K562 (cell line): Measurements from ENCODE around the gene CCDC15. TPM values are rescaled to one million over a fixed set of nuclear protein-coding genes. Genes with fewer than 3 reads are reported as not detected.

Experiments used
- ATAC-seq: fragments of 200-7000 bp; cut with Tn5 transposase; 3 replicates; pipeline ENCODE4 v1.9.1; 2020; ENCODE audit warnings: moderate library complexity
- BruUV-seq: library from RNA; stranded (reverse); fragments of 400-500 nt; replicated peaks from 2 replicates; lab custom pipeline; 2021; lab: Mats Ljungman, UMichigan
- CTCF ChIA-PET: fragments of 300-600 bp; formaldehyde crosslinking; extraction: SDS; loops from one replicate; lab custom pipeline; 2021; ENCODE audit warnings: low intra/inter-chr PET ratio; lab: Yijun Ruan, JAX
- POLR2A ChIA-PET: fragments of 300-600, 350-650 bp; sonication (Branson Sonifier 250); formaldehyde crosslinking; extraction: SDS; loops from one replicate; lab custom pipeline; 2021; ENCODE audit warnings: antibody characterized with exemption, inconsistent platforms; lab: Yijun Ruan, JAX
- DNase-seq, 4 experiments: peaks; one replicate each; pipeline versions ENCODE4 v3.0.0 to v3.0.0-alpha.2; 2011 to 2018; ENCODE audit warnings: low spot score in 3 of 4, mixed read lengths in 3 of 4; ENCODE audit errors: extremely low read depth in 1 of 4
- FAIRE-seq: peaks from 2 replicates; lab custom pipeline; 2011; peaks lifted over from hg19 to GRCh38; lab: Jason Lieb, UNC
- H2AFZ ChIP-seq: 2 replicates; pipeline ENCODE4 v1.6.0; 2011; ENCODE audit warnings: low read depth, low read length, control low read depth, inconsistent platforms
- H3K27ac ChIP-seq: fragments of 200-600 bp; 3 replicates; pipeline ENCODE4 v1.8.0; 2011; ENCODE audit warnings: low read depth, mild to moderate bottlenecking, control low read depth, inconsistent platforms, low read length, moderate library complexity, mixed read lengths; ENCODE audit errors: extremely low read depth
- H3K27me3 ChIP-seq, 2 experiments: fragments of 300-600 bp in 1 of 2; 2 replicates in 1 of 2; 3 replicates in 1 of 2; pipeline versions ENCODE4 v1.6.0 to v1.8.0; 2011; ENCODE audit warnings: inconsistent platforms in 2 of 2, low read length in 2 of 2, mild to moderate bottlenecking in 1 of 2, mixed read lengths in 1 of 2, moderate library complexity in 1 of 2; ENCODE audit not compliant: control insufficient read depth in 2 of 2, insufficient read depth in 2 of 2
- H3K36me3 ChIP-seq: fragments of 300-600 bp; 3 replicates; pipeline ENCODE4 v1.8.0; 2011; ENCODE audit warnings: mild to moderate bottlenecking, low read length, inconsistent platforms; ENCODE audit not compliant: control insufficient read depth, insufficient read depth
- H3K4me1 ChIP-seq, 2 experiments: fragments of 200-600 bp in 1 of 2; replicated peaks in 1 of 2; 2 replicates in 1 of 2; 3 replicates in 1 of 2; pipeline versions ENCODE4 v1.5.1 to v1.8.0; 2011; ENCODE audit warnings: inconsistent platforms in 2 of 2, low read length in 2 of 2, mild to moderate bottlenecking in 1 of 2, mixed read lengths in 1 of 2, moderate library complexity in 1 of 2; ENCODE audit not compliant: control insufficient read depth in 2 of 2, insufficient read depth in 2 of 2
- H3K4me2 ChIP-seq: 2 replicates; pipeline ENCODE4 v1.6.1; 2011; ENCODE audit warnings: low read length, control low read depth, inconsistent platforms, mixed read lengths; ENCODE audit not compliant: insufficient read depth
- H3K4me3 ChIP-seq: fragments of 200-600 bp; sonication (generic), shearing (Covaris generic); 2 replicates; pipeline ENCODE4 v1.5.1; 2016; ENCODE audit warnings: control low read depth, inconsistent platforms
- H3K79me2 ChIP-seq: fragments of 200-600 bp; 3 replicates; pipeline ENCODE4 v1.8.0; 2011; ENCODE audit warnings: low read length, inconsistent platforms; ENCODE audit not compliant: control insufficient read depth, insufficient read depth
- H3K9ac ChIP-seq, 2 experiments: 2 replicates each; pipeline versions ENCODE4 v1.6.0 to v1.6.1; 2011; ENCODE audit warnings: low read depth in 2 of 2, low read length in 2 of 2, control low read depth in 1 of 2, inconsistent platforms in 1 of 2, mild to moderate bottlenecking in 1 of 2, mixed read lengths in 1 of 2; ENCODE audit not compliant: insufficient read depth in 1 of 2
- H3K9me1 ChIP-seq: one replicate; pipeline ENCODE4 v1.6.0; 2011; ENCODE audit warnings: inconsistent platforms, mild to moderate bottlenecking, low read length, moderate library complexity; ENCODE audit not compliant: control insufficient read depth, insufficient read depth
- H3K9me3 ChIP-seq: replicated peaks from 2 replicates; pipeline ENCODE4 v1.5.1; 2011; ENCODE audit warnings: low read depth, low read length, inconsistent platforms; ENCODE audit not compliant: control insufficient read depth, insufficient read depth
- H4K20me1 ChIP-seq: replicated peaks from 2 replicates; pipeline ENCODE4 v1.6.1; 2011; ENCODE audit warnings: low read length, inconsistent platforms, mixed read lengths; ENCODE audit not compliant: control insufficient read depth, insufficient read depth
- CBFA2T3 ChIP-seq: fragments of 450-650 bp; IDR thresholded peaks from 2 replicates; pipeline ENCODE4 v1.6.1; 2017
- ESRRB ChIP-seq: fragments of 250-450 bp; sonication (Bioruptor Pico); IDR thresholded peaks from 2 replicates; pipeline ENCODE4 v1.5.0; 2020; ENCODE audit warnings: mild to moderate bottlenecking, moderate library complexity, borderline replicate concordance
- FOXK2 ChIP-seq, 2 experiments: fragments of 450-650 bp; IDR thresholded peaks in 1 of 2; conservative IDR thresholded peaks in 1 of 2; 2 replicates each; pipeline ENCODE4 v1.6.1; 2016; ENCODE audit warnings: low read depth in 2 of 2, mild to moderate bottlenecking in 1 of 2
- KAT2B ChIP-seq: IDR thresholded peaks from one replicate; pipeline ENCODE4 v1.6.1; 2012; ENCODE audit warnings: low read depth, mild to moderate bottlenecking, control low read depth, inconsistent platforms, low read length, moderate library complexity
- NCOR1 ChIP-seq: fragments of 450-650 bp; IDR thresholded peaks from 2 replicates; pipeline ENCODE4 v1.6.1; 2016; ENCODE audit warnings: mild to moderate bottlenecking, moderate library complexity
- SPI1 ChIP-seq: IDR thresholded peaks from 2 replicates; pipeline ENCODE4 v1.6.1; 2011; ENCODE audit warnings: low read depth, low read length, control low read depth, borderline replicate concordance
- ZKSCAN8 ChIP-seq: fragments of 200-800 bp; sonication (Bioruptor generic); IDR thresholded peaks from 2 replicates; pipeline ENCODE4 v1.6.1; 2016; ENCODE audit warnings: missing genetic modification characterization, missing compliant biosample characterization
- ZNF316 ChIP-seq: fragments of 450-650 bp; IDR thresholded peaks from 2 replicates; pipeline ENCODE4 v1.6.1; 2016
- WGBS: fragments of 100-300 bp; shearing (Covaris generic); methylation state at CpG from one replicate; pipeline ENCODE4 v1.1.6; 2016; ENCODE audit warnings: low coverage, mixed read lengths; ENCODE audit not compliant: insufficient coverage; ENCODE audit errors: missing lambda C conversion rate; 5-methylcytosine and 5-hydroxymethylcytosine counted together
- in situ Hi-C: fragments of 300-500 bp; cut with MboI; formaldehyde crosslinking; loops from 4 replicates; pipeline ENCODE4 v1.15.0; 2018; ENCODE audit warnings: inconsistent platforms, mixed read lengths
- intact Hi-C: fragments of 100-400 bp; cut with micrococcal nuclease; formaldehyde crosslinking; loops from 2 replicates; pipeline ENCODE4 v1.14.2; 2022
- polyA plus RNA-seq, 8 experiments: library from polyadenylated mRNA; depleted of rRNA in 4 of 8; stranded (reverse) in 5 of 8; unstranded in 3 of 8; fragments of >200 nt; fragmentation: Nextera tagmentation in 2 of 8; fragmentation: Illumina TruSeq in 1 of 8; extraction: Ambion mirVana in 2 of 8; extraction: Trizol in 1 of 8; gene quantifications; 2 replicates each; pipeline versions ENCODE4 v1.2.1 to v1.2.3, GENCODE V29; 2011 to 2014; ENCODE audit warnings: inconsistent platforms in 1 of 8, missing spikeins in 1 of 8
- total RNA-seq, 7 experiments: library from RNA; depleted of rRNA in 6 of 7; stranded (reverse); fragments of >200 nt in 6 of 7; fragmentation: Illumina TruSeq in 2 of 7; extraction: Trizol in 2 of 7; gene quantifications; 2 replicates each; pipeline versions ENCODE4 v1.2.1 to v1.2.3, GENCODE V29; 2011 to 2021; ENCODE audit warnings: low replicate concordance in 1 of 7
- TF ChIP-seq, protein P1 (sequence below): fragments of 450-650 bp; IDR thresholded peaks from 2 replicates; pipeline ENCODE4 v1.6.1; 2018; ENCODE audit not compliant: partially characterized antibody

The CCDC15 gene
- total and polyA plus RNA-seq, 9 of the 15 experiments (the other 6 are each of a cell fraction or from before 2014, with no cell fraction given): 1.9 to 9.2 (median 3.9) TPM

DNA sequence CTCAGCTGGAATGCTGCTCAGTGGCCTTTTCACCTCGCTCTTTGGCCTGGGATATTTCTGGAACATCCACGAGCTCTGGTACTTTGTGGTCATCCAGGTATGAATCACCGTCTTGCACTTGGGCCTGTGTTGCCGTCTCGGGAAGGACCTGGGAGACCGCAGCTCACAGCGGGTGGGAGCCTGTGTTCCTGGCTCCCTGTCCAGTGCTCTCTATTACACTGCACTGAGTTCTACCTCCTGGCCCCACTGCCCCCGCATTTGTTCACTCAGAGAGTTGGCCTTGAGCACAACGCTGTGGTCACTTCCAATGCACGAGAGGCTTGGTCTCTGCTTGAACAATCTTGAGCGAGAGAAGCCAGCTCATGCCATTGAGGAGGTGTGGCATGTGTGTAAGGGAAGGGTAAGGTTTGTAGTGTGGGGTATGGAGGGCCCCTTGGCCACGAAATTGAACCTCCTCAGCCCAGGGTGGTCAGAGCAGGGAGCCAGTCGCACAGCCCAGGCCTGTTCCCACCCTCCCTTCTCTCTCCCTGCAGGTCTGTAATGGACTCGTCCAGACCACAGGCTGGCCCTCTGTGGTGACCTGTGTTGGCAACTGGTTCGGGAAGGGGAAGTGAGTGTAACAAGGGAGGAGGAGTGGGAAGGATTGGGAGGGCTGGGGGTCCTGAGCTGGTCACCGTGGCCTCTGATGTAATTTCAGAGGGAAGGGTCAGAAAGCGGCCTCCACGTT is 125.3 kb downstream of the CCDC15 start:
- 45% methylated on average over 18 of the region's 18 CpGs for WGBS
- no peaks in the 10 kb centered on the region for H4K20me1 ChIP-seq
- H3K9me3 ChIP-seq: no peaks in the 10 kb centered on the region
- peaks cover 5% of the 10 kb centered on the region for H3K9me1 ChIP-seq
- BruUV-seq: no TSS peak
- peak; percentile 11; the same call in 1 of the 3 replicates for ATAC-seq
- H3K79me2 ChIP-seq: no peaks in the 10 kb centered on the region
- intact Hi-C loops (no loop called here), in situ Hi-C loops (no loop called here)
- H3K4me1 ChIP-seq: peaks cover 25 to 28% of the 10 kb centered on the region in 2 experiments
- H3K4me2 ChIP-seq: no peak overlapping the region
- no peak overlapping the region for H3K27ac ChIP-seq
- no peak for TF ChIP-seq ESRRB (CRISPR knock-in tag)
- TF ChIP-seq KAT2B: no peak
- TF ChIP-seq SPI1: peak; percentile 57
- TF ChIP-seq, protein P1, sequence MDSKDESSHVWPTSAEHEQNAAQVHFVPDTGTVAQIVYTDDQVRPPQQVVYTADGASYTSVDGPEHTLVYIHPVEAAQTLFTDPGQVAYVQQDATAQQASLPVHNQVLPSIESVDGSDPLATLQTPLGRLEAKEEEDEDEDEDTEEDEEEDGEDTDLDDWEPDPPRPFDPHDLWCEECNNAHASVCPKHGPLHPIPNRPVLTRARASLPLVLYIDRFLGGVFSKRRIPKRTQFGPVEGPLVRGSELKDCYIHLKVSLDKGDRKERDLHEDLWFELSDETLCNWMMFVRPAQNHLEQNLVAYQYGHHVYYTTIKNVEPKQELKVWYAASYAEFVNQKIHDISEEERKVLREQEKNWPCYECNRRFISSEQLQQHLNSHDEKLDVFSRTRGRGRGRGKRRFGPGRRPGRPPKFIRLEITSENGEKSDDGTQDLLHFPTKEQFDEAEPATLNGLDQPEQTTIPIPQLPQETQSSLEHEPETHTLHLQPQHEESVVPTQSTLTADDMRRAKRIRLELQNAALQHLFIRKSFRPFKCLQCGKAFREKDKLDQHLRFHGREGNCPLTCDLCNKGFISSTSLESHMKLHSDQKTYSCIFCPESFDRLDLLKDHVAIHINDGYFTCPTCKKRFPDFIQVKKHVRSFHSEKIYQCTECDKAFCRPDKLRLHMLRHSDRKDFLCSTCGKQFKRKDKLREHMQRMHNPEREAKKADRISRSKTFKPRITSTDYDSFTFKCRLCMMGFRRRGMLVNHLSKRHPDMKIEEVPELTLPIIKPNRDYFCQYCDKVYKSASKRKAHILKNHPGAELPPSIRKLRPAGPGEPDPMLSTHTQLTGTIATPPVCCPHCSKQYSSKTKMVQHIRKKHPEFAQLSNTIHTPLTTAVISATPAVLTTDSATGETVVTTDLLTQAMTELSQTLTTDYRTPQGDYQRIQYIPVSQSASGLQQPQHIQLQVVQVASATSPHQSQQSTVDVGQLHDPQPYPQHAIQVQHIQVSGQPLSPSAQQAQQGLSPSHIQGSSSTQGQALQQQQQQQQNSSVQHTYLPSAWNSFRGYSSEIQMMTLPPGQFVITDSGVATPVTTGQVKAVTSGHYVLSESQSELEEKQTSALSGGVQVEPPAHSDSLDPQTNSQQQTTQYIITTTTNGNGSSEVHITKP: peak; percentile 94
- no peak for TF ChIP-seq CBFA2T3
- TF ChIP-seq ZNF316: no peak
- no peak for TF ChIP-seq NCOR1
- TF ChIP-seq ZKSCAN8 (CRISPR knock-in tag): no peak
- TF ChIP-seq FOXK2 (conservative IDR thresholded peaks at IDR 0.05 in 1 of 2, IDR thresholded peaks at IDR 0.05 in 1 of 2; ENCODE audit: low read depth in 2 of 2): 0 out of 4 replicates have a peak, but pooled peaks of 1 of the 2 experiments have one; percentile 21
- H3K9ac ChIP-seq: peak overlapping the region in 1 of 2 experiments; percentile 19; a peak in 1 of 4 replicates
- no peak for DNase-seq
- no peak overlapping the region for H3K4me3 ChIP-seq
- peak overlapping the region; percentile 38; the same call in 1 of the 2 replicates for H2AFZ ChIP-seq
- no peaks in the 10 kb centered on the region for H3K27me3 ChIP-seq
- no peaks in the 10 kb centered on the region for H3K36me3 ChIP-seq
- FAIRE-seq: no peak
- POLR2A ChIA-PET: interaction anchor here (0.5 to 1.1 kb wide), 2 partner anchors 9 to 96 kb away, joined by 3 read pairs; no protein-coding TSS in a partner anchor
- CTCF ChIA-PET: no interaction called here
